ENCODE measurements around the gene ESR1.

DNA sequence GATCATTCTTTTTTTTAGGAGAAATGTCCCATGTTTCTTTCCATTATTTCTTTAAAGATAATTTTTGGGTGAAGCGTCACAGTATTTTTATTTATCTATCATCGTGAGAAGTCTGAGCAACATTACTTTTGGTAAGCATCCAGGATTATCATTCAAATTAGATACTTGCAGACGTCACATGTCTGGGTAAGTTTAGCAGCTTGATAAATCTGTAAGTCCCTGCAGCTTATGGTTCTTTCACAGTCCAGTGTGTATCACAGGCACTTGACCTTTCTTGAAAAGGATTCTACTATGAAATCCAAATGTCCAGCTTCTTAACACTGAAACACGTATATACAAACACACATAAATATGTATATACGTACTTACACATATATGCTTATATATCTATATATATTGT is 359.4 kb downstream of the ESR1 start:
- no peak for TF ChIP-seq MYC (IDR thresholded peaks at IDR 0.05; ENCODE audit: low read depth, low read length)
- TF ChIP-seq, protein P1, sequence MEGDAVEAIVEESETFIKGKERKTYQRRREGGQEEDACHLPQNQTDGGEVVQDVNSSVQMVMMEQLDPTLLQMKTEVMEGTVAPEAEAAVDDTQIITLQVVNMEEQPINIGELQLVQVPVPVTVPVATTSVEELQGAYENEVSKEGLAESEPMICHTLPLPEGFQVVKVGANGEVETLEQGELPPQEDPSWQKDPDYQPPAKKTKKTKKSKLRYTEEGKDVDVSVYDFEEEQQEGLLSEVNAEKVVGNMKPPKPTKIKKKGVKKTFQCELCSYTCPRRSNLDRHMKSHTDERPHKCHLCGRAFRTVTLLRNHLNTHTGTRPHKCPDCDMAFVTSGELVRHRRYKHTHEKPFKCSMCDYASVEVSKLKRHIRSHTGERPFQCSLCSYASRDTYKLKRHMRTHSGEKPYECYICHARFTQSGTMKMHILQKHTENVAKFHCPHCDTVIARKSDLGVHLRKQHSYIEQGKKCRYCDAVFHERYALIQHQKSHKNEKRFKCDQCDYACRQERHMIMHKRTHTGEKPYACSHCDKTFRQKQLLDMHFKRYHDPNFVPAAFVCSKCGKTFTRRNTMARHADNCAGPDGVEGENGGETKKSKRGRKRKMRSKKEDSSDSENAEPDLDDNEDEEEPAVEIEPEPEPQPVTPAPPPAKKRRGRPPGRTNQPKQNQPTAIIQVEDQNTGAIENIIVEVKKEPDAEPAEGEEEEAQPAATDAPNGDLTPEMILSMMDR (IDR thresholded peaks at IDR 0.05; ENCODE audit: extremely low read depth in 1 of 2, insufficient read depth in 1 of 2, low read depth in 1 of 2, low read length in 2 of 2) = no peak
- no peak for TF ChIP-seq POLR2A (IDR thresholded peaks at IDR 0.05; ENCODE audit: low read depth, low read length)
- TF ChIP-seq, protein P2, sequence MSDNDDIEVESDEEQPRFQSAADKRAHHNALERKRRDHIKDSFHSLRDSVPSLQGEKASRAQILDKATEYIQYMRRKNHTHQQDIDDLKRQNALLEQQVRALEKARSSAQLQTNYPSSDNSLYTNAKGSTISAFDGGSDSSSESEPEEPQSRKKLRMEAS (IDR thresholded peaks at IDR 0.05; ENCODE audit: insufficient read depth, insufficient read length) = no peak
- no peak for TF ChIP-seq EZH2 (IDR thresholded peaks at IDR 0.05; ENCODE audit: borderline replicate concordance, low read depth, low read length, severe bottlenecking)
